HG03103 (cell line): Measurements from ENCODE around the gene EDN2.

Source experiments
- ATAC-seq: cut with Tn5 transposase; IDR thresholded peaks from one replicate; pipeline ENCODE4 v1.9.1; 2021; ENCODE audit warnings: low read depth; ENCODE audit not compliant: unreplicated experiment

EDN2 gene

DNA sequence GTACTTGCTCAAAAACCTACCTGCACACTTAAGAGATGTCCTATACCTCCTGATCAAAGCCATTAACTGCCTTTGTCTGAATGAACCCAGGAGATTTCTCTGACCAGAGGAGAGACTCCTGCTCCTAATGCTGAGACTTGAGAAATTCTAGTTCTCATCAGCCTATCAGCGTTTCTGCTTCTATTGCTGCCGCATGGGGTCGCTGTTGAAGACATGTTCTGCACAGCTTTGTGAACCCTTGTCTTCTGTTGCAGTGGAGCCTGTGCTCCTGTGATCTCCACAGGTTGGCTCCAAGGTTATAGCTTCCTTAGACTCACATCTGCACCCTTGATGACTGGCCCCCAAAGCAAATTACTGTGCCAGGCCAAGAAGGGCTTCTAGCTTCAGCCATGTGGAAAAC lies 40.2 kb downstream of the EDN2 start:
- ATAC-seq, result no peak

DNA sequence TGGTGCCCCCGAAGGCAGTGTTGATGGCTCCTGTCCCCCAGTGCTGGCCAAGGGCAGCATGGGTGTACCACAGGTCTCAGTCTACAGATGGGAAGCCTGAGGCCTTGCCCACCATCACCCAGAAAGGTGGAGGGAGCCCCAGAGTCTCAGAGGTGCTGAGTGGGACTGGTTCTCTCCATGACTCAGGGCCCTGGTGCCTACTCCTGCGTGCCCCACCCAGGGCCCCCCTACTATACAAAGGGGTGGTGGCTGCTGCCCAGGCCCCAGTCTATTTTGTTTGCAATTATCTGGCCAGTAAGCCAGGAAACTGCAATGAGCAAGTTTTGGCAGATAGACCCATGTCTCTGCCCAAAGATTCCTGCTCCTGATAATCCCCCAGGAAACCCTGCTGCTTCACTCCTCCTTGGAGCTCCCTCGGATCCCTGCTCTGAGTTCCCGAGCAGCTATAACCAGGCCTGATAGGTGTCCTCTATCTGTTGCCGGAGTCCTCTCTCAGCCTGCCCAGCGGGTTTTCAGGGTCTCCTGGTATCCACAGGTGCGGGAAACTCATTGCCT lies 41.7 kb downstream of the EDN2 start:
- ATAC-seq, result no peak

DNA sequence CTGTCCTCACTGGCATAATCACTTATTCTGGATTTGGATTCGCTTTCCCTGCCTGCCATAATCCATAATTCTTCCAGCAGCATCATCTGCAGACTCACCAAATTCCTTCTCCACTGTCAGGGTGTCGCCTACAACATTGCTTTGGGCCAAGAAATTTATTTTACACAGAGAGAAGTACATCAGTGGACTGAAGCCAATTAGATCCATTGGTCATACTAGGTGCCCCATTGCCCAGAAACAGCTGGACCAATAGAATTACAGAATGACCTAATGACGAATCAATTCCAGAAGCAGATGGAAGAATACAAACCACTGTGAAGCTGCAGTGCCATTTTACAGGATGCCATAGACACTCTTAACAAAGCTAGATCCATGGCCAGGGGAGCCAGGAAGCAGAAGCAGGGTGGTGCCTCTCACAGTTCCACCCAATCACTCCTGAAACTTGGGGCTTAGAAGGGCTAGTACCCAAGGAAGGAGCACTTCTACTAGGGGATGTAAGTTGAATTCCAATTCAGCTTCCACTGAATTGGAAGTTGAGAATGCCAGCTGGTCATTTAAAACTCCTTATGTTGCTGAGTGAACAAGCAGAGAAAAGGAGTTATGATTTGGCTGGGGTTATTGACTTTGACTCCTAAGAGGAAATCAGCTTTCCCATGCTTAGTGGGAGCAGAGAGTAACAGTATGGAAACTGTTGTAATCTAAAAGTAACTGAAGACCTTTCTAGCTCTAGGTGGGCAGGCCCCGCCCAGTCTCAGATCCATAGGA lies 44.0 kb downstream of the EDN2 start:
- ATAC-seq, result no peak

DNA sequence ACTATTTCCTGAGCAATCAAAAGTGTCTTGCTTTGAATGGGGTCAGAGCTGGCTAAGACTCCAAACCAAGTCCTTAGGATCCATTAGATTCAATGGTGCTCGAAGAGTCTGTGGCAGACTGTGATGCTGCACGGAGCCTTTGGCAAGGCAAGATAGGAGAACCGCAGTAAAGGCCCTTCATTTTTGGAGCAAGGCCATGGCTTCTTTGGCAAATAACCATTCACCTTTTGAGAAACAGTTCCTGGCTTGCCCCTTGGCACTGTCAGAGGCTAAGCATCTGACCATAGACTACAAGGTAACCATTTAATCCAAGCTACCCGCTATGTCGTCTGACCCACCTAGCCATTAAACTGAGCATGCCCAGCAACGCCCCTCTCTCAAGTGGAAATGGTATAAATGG lies 45.2 kb downstream of the EDN2 start:
- ATAC-seq, result no peak

DNA sequence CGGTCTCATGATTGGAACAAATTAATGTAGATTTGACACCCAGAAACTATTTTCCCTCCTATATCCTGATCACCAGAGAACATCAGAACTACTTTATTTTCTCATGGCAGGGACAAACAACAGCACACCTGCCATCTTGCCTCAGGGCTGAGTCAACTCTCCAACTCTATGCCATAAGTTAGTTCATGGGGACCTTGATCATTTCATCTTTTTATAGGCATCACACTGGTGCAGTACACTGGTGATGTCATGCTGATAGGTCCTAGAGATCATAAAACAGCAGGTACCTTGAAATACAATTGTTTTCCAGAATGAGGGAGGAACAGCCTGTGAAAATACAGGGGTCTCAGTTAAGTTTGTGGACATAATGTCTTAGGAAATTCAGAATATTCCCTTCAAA lies 45.8 kb downstream of the EDN2 start:
- ATAC-seq, result no peak

DNA sequence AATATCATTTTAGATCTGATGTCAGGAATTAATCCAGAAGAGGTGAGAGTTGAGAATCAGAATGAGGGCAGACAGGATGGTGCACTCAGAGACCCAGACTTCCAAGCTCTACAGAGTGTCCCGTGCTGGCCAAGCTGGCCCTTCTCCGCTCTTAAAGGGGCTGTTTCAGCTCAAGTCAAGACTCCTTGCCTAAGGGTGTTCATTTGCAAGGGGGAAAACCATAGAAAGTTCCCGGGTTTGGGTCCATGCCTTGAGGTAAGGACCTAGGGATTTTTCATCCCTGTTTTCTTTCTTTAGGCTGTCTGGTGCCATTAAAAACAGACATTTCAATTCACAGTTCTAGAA lies 47.5 kb downstream of the EDN2 start:
- ATAC-seq, result no peak

DNA sequence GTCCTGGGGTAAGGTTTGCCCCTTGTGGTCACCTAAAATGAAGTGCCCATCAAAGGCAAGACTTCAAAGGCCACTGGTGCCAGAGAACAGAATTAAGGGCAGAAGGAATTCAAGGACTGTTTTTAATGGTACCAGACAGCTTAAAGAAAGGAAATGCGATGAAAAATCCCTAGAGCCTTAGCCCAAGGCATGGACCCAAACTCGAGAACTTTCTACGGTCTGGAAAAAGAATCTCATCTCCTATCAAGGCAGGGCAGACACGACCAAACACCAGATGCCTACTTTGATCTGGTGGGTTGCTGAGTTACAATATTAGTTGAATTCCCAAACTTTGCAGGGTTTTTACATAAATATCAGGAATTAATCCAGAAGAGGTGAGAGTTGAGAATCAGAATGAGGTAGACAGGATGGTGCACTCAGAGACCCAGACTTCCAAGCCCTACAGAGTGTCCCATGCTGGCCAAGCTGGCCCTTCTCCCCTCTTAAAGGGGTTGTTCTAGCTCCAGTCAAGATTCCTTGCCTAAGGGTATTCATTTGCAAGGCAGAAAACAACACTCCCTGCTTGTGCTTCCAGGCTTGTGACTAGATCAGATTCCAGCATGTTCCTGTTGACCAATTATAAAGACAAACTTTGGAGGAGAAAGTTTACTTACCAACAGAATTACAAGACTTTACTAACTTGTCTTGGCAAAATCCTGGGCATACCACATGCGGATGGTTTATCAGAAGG lies 48.0 kb downstream of the EDN2 start:
- no peak for ATAC-seq

DNA sequence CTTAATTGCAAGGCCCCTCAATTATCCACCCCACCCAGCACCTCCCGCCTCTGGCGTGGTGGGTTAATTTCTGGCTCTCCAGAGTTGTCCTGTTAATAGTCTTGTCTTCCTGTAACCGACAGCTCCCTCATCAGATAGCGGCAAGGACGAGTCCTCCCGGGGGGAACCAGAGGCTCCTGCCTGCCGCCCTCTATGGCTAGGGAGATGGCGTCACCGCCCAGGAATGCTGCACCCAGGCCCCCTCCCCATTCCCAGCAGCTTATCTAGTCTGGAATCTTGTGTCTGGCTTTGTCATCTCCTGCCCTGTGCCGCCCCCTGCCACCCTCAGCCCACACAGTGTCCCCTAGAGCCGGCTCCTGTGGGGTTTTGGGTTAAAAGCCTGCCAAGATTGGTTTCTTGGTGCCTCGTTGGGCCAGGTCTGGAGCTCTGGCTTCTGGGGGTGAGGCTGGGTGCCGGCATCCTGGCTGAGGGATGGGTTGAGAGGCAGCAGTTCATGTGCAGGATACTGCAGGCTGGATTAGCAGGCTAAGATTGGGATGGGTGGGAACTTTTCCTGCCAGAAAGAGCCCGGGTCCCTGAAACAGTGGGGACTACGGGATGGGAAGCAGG lies 48.8 kb downstream of the EDN2 start:
- ATAC-seq, result no peak

DNA sequence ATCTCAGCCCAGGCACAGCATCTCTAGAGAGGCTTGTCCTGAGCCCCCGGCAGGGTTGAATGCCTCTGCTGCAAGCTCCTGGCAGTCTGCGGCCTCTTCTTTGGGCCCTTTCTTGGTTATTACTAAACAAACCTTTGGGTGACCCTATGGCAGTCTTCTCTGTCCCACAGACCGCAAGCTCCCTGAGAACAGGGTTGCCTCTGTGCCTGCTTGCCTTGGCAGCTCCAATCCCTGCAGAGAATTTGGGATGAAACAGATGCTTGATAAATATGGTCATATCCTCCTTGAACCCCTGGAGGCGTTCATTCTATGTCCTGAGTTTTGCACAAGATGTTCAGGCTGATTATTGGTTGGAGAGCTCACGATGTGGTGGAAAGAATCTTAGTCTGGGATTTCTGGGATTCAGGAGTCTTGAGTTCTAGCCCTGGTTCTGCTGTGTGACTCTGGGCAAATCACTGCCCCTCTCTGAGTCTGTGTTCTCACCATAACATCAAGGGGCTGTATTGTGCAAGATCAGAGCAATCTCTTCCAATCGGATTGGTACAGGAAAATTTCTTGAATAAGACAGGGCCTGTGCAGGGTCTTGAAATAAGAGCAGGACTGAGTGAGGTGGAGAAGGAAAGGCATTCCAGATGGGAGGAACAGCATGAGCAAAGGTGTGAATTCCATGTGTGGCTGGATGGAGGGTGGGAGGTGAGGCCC lies 49.6 kb downstream of the EDN2 start:
- ATAC-seq, result no peak

DNA sequence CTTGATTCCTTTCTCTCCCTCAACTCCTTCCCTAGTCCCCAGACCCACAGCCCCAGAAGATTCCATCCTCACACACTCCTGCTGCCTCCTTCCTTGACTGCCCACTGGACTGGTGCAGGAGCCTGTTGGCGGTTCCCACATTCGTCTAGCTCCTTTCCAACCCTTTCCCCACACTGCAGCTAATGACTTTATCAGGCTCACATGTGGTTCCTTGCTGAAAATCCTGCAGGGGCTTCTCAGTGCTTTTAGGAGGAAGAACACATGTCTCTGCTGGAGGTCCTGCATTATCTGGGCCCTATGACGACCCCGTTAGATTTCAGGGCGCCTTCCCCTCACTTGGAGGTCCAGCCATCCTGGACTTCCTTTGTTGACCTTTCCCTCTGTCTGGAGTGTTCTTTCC lies 50.2 kb downstream of the EDN2 start:
- ATAC-seq, result no peak

DNA sequence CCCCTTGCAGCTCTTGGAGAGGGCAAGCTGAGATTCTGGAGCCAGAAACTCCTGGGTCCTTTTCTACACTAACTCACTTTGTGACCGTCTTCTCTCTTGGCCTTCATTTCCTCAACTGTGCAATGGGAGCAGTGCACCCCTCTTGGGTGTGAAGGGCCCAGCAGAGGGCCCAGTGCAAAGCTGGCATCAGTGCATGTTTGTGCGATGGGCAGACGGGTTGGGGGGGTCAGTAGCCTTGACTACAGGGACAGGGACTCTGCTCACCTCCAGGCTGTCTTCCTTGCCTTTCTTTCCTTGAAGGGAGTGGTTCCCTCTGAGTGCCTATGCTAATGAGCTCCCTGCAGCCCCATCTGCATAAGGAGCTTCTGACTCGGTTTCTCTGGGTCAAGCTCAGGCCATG lies 51.0 kb downstream of the EDN2 start:
- no peak for ATAC-seq

DNA sequence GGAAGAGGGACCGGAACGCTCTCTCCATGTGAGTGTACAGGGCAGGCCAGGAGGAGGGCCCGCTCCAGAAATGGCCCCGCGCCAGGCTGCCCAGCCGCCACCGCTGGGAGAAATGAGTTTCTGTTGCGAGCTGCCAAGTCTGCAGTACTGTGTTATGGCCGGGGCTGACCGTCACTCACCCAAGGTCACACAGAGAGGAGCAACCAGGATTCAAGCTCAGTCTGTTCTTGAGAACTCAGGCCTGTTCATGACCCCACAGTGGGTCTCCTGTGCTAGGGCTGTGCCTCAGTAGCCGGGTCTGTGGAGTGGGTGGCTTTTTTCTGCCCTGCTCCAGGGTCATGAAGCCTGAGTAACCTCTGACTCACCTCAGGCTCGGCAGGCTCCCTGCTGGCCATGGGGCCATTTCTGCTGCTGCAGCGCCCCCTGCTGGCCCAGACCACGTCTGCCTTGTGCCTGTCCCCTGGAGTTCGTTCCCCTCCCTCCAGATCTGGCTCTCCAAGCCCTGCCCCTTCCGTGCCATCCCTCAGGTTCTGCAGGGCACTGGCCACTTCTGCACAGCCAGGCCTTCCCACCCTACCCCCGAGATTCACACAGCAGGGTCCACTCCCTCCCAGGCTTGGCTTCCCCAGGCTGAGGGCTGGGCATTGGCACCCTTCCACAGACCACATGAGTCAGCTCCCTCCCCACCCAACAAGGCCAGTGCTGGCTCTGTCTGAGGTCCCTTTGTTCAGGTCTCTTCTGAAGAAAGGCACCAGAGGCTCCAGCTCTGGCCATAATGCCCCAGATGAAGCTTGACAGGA lies 51.8 kb downstream of the EDN2 start:
- ATAC-seq, result no peak

DNA sequence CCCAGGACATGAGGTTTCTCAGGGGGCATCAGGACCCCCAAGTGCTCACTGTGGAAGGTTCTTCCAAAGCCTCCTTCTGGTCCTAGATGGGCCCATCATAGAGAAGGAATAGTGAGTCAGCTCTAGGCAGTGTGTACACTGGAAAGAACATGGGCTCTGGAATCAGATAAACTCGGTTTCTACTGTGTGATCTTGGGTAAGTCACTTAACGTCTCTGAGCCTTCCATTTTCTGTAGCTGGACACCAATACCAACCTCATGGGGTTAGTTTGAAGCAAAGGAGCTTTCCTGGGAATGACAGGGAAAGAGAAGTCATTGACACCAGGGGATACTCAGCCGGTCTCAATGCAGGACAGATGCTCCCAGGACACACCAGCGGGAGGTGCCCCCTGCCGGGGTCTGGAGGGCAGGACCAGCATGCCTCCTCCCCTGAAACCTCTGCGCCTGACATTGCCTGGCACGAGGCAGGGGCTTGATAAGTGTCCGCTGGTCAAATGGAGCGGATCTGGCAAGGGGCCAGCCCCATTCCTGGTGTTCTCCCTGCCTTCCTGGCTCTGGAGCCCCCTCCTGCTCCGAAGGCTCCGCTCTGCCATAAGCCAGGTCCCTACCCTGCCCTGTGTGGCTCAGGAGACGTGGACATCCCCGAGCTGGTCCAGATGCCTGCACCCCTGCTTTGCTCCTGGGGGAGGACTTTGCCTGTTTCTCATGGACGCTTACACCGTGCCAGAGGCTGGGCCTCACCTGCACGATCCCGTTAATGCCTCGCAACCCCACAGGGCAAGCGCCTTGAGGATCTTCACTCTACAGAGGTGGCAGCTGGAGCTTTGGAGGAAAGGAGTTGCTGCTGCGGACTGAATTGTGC lies 52.8 kb downstream of the EDN2 start:
- ATAC-seq, result no peak

DNA sequence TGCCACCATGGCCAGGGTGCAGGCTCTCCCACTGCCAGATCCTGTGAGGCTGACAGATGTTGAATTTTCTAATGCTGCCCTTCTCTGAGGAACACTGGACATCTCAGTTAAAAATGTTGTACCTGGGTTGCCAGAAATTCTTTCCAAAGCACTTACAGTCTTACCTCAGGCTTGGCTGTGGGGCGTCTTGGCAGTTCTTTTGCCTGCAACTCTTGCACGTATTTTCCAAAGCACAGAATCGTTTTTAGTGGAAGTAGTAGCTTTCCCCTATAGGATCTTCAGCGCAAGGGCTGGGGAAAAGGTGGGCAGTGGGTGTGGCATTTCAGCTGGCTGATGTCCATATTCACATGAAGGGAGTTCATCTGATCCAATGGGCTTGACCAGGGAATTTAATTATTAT lies 53.9 kb downstream of the EDN2 start:
- no peak for ATAC-seq

DNA sequence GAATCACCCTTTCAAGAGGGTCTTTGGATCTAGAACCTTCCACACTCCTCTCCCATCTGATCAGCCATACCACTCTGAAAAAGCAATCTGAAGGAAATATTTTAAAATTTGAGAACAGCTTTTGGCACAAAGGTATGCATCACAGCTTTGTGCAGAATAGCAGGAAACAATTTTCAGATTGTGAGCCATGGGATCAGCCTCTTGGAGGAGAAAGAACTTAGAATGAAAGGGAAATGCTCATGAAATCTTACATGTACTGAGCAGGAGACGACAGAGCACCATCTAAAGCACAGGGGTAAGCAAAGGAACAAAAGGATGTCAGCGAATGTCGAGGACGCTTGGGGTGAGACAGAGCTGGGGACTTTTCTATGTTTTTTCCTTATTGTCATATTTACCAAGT lies 54.4 kb downstream of the EDN2 start:
- ATAC-seq, result no peak

DNA sequence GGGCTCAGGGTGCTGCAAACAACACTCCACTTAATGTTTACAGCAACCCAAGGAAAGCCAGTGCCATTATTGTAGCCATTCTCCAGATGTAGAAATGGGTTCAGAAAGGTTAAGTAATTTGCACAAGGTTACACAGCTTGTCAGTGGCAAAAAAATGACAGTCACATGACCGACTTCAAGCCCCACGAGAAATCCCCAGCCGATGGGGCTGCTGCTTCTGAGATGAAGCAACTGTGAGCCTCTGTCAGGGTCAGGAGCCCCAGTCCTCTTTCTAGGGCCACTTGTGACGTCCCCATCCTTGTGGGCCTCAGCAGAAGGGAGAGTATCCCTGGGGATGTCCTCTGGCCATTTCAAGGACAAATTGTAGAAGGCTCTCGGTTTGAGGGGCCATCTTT lies 54.8 kb downstream of the EDN2 start:
- no peak for ATAC-seq
